Measurements from ENCODE around the gene HSP90AA1. TPM values are rescaled to one million over a fixed set of nuclear protein-coding genes. Genes with fewer than 3 reads are reported as not detected.
"Not testable (repeated sequence)": the region's sequence is repeated elsewhere in the genome, so short reads cannot be mapped to it uniquely, and the experiment has no call there.

Gene HSP90AA1
- total and polyA plus RNA-seq, 5 donors, result 381 to 731 (median 504) TPM

GRCh38 chr14:102117852-102118251 lies 31.0 kb upstream of the HSP90AA1 start:
- Histone ChIP-seq H3K27ac (ENCODE audit: low read length) (no peak overlapping the region), H3K4me1 (ENCODE audit: control insufficient read depth, insufficient read depth, low read length) (no peaks in the 10 kb centered on the region), H3K27me3 (ENCODE audit: control insufficient read depth, insufficient read depth) (no peaks in the 10 kb centered on the region), H3K4me3 (ENCODE audit: low read length) (no peak overlapping the region), H3K9me3 (ENCODE audit: control insufficient read depth, low read length) (no peaks in the 10 kb centered on the region)
- WGBS, result 92% methylated on average over 3 of the region's 3 CpGs
- no peak for DNase-seq
- no peak for ATAC-seq
- intact Hi-C loops (cut with DNase I), result no loop called here

DNA sequence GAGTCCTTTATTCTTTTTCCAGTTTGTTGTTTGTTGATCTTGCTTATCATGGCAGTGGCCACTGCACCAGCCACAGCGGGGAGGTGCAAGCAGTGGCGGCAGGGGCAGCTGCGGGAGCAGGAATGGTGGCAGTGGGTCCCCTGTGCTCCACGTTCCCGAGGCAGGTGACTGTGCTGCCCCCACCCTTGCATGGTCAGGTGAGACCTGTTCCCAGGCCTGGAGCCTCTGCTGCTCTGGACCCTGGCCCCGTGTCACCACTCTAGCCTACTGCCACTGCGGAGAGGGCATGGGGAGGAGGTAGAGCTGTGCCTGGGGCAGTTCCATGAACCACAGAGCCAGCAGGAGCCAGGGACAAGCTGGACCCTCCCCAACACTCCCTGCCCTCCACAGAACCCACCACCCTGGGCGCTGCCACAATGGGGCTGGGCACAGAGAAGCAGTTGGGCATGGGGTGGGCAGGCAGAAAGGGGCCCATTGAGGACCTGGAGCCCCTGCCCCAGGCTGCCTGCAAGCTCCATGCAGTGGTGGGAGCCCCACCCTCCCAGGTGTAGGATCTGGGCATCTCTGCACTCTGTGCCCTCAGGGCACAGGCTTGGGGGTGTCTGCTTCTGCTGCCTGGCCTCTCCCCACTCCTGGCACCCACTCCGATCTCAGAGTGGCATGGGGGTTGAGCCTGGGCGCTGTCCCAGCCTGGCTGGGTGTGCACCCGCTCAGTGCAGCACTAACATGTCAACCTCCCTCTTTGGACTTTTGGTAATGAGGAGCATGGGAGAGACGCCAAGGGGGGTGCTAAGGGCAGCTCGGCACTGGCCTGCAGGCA lies 29.7 kb upstream of the HSP90AA1 start:
- H3K4me3 ChIP-seq (ENCODE audit: low read length), result no peak overlapping the region
- 98% methylated on average over 13 of the region's 13 CpGs for WGBS
- H3K27ac ChIP-seq (ENCODE audit: low read length), result no peak overlapping the region
- DNase-seq (no peak), ATAC-seq (peak; percentile 16 to 29)
- intact Hi-C loops (cut with DNase I), result no loop called here
- no peaks in the 10 kb centered on the region for H3K9me3 ChIP-seq (ENCODE audit: control insufficient read depth, low read length)
- no peaks in the 10 kb centered on the region for H3K27me3 ChIP-seq (ENCODE audit: control insufficient read depth, insufficient read depth)
- no peaks in the 10 kb centered on the region for H3K4me1 ChIP-seq (ENCODE audit: control insufficient read depth, insufficient read depth, low read length)

DNA sequence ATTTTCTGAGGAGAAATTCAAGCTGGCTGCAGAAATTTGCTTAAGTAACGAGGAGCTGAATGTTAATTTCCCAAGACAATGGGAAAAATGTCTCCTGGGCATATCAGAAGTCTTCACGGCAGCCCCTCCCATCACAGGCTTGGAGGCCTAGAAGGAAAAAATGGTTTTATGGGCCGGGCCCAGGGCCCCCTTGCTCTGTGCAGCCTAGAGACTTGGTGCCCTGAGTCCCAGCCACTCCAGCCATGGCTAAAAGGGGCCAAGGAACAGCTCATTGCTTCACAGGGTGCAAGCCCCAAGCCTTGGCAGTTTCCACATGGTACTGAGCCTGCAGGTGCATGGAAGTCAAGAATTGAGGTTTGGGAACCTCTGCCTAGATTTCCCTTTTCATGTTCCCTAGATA lies 24.3 kb upstream of the HSP90AA1 start:
- Histone ChIP-seq H3K4me1 (ENCODE audit: control insufficient read depth, insufficient read depth, low read length) (no peaks in the 10 kb centered on the region), H3K27ac (ENCODE audit: low read length) (no peak overlapping the region), H3K27me3 (ENCODE audit: control insufficient read depth, insufficient read depth) (no peaks in the 10 kb centered on the region), H3K9me3 (ENCODE audit: control insufficient read depth, low read length) (no peaks in the 10 kb centered on the region), H3K4me3 (ENCODE audit: low read length) (no peak overlapping the region)
- WGBS, result 91% methylated on average over 3 of the region's 3 CpGs
- intact Hi-C loops (cut with DNase I), result no loop called here
- DNase-seq (no peak), ATAC-seq (no peak)

DNA sequence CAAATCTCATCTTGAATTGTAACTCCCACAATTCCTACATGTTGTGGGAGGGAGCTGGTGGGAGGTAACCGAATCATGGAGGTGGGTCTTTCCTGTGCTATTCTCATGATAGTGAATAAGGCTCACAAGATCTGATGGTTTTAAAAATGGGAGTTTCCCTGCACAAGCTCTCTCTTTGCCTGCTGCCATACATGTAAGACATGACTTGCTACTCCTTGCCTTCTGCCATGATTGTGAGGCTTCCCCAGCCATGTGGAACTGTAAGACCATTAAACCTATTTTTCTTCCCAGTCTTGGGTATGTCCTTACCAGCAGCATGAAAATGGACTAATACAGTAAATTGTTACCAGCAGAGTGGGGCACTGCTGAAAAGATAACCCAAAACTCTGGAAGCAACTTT lies 22.5 kb upstream of the HSP90AA1 start:
- H3K9me3 ChIP-seq (ENCODE audit: control insufficient read depth, low read length); H3K4me3 ChIP-seq (ENCODE audit: low read length); H3K27ac ChIP-seq (ENCODE audit: low read length); H3K4me1 ChIP-seq (ENCODE audit: control insufficient read depth, insufficient read depth, low read length); intact Hi-C loops (cut with DNase I); H3K27me3 ChIP-seq (ENCODE audit: control insufficient read depth, insufficient read depth); DNase-seq; ATAC-seq: not testable (repeated sequence)
- WGBS, result 94% methylated on average over 1 of the region's 1 CpG

DNA sequence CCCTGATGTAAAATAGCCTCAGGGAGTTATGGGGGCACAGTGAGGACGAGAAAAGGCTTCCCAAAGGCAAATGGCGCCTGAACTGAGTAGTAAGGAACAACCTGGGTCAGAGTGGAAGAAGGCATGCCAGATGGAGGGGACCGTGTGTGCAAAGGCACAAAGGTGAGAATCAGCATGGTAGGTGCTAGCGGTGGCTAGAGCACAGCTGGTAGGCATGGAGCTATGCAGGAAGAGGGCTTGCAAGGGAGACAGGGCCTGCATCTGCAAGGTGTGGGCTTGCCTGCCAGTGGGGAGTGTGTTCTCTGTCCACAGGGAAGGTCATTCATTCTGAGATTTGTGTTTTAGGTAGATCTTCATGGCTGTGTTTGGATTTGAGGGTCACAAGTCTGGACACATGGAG lies 18.5 kb upstream of the HSP90AA1 start:
- no peaks in the 10 kb centered on the region for H3K9me3 ChIP-seq (ENCODE audit: control insufficient read depth, low read length)
- H3K27ac ChIP-seq (ENCODE audit: low read length), result no peak overlapping the region
- ATAC-seq (no peak), DNase-seq (no peak)
- intact Hi-C loops (cut with DNase I), result no loop called here
- WGBS, result 77% methylated on average over 4 of the region's 4 CpGs
- H3K27me3 ChIP-seq (ENCODE audit: control insufficient read depth, insufficient read depth), result no peaks in the 10 kb centered on the region
- H3K4me1 ChIP-seq (ENCODE audit: control insufficient read depth, insufficient read depth, low read length), result no peaks in the 10 kb centered on the region
- H3K4me3 ChIP-seq (ENCODE audit: low read length), result no peak overlapping the region

DNA sequence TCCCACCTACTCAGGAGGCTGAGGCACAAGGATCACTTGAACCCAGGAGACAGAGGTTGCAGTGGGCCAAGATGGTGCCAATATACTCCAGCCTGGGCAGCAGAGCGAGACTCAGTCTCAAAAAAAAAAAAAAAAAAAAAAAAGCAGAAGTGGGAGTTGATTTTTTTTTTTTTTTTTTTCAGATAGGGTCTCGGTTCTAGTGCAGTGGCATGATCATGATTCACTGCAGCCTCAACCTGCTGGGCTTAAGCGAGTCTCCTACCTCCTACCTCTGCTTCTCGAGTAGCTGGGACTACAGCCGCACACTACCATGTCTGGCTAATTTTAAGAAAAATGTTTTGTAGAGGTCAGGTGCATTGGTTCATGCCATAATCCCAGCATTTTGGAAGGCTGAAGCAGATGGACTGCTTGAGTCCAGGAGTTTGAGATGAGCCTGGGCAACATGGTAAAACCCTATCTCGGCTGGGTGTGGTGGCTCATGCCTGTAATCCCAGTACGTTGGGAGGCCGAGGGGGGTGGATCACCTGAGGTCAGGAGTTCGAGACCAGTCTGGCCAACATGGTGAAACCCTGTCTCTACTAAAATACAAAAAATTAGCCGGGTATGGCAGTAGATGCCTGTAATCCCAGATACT lies 16.3 kb upstream of the HSP90AA1 start:
- Histone ChIP-seq H3K9me3 (ENCODE audit: control insufficient read depth, low read length) (no peaks in the 10 kb centered on the region), H3K27me3 (ENCODE audit: control insufficient read depth, insufficient read depth) (no peaks in the 10 kb centered on the region), H3K4me3 (ENCODE audit: low read length) (no peak overlapping the region), H3K4me1 (ENCODE audit: control insufficient read depth, insufficient read depth, low read length) (no peaks in the 10 kb centered on the region), H3K27ac (ENCODE audit: low read length) (no peak overlapping the region)
- intact Hi-C loops (cut with DNase I), result no loop called here
- WGBS, result 89% methylated on average over 10 of the region's 10 CpGs
- DNase-seq (no peak), ATAC-seq (no peak)

DNA sequence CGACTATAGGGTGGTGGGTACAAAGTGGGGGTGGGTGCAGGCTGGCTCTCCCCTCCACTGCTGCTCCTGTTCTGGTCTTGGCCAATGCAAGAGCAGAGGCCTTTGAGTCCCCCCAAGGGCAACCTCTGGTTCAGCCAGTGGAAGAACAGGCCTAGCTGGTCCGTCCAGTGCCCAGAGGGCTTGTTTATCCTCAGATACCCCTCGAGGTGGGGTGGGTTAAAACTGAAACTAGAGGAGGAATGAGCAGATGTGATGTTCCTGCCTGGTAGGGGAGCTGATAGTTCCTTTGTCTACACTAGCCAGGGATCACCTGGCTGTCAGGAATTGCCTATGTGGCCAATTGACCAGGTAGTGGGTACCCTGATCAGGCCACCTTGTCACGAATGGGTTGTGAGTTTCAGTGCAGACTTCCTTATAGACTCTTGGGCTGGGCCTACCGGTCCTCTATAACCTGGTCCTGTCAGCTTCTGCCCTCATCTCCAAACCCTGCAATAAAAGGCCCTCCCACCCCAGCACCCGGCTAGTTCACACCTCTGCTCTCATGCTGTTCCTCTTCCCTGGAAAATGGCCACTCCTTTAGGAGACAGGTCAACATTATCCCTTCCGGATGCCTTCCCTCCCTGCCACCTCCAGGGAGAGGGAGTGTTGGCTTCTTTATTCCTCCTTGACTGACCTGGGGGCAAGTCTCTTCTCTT lies 10.7 kb upstream of the HSP90AA1 start:
- no peaks in the 10 kb centered on the region for H3K9me3 ChIP-seq (ENCODE audit: control insufficient read depth, low read length)
- intact Hi-C loops (cut with DNase I), result loop anchor here in 2 of 4 donors (2.0 to 10.0 kb wide), 3 partner anchors 35 to 53 kb away; no protein-coding TSS in a partner anchor
- H3K27me3 ChIP-seq (ENCODE audit: control insufficient read depth, insufficient read depth), result no peaks in the 10 kb centered on the region
- 79% methylated on average over 7 of the region's 7 CpGs for WGBS
- DNase-seq (no peak), ATAC-seq (no peak)
- no peak overlapping the region for H3K4me3 ChIP-seq (ENCODE audit: low read length)
- H3K4me1 ChIP-seq (ENCODE audit: control insufficient read depth, insufficient read depth, low read length), result peaks cover 3% of the 10 kb centered on the region
- no peak overlapping the region for H3K27ac ChIP-seq (ENCODE audit: low read length)

GRCh38 chr14:102096569-102097188 lies 9.8 kb upstream of the HSP90AA1 start:
- Histone ChIP-seq H3K27ac (ENCODE audit: low read length) (no peak overlapping the region), H3K4me3 (ENCODE audit: low read length) (no peak overlapping the region), H3K4me1 (ENCODE audit: control insufficient read depth, insufficient read depth, low read length) (peaks cover 3% of the 10 kb centered on the region), H3K27me3 (ENCODE audit: control insufficient read depth, insufficient read depth) (no peaks in the 10 kb centered on the region), H3K9me3 (ENCODE audit: control insufficient read depth, low read length) (no peaks in the 10 kb centered on the region)
- DNase-seq (peak; percentile 89 to 96 (median 92)), ATAC-seq (peak; percentile 85 to 89)
- intact Hi-C loops (cut with DNase I), result loop anchor here in 2 of 4 donors (5.0 to 10.0 kb wide), 2 partner anchors 34 to 52 kb away; no protein-coding TSS in a partner anchor
- 30% methylated on average over 12 of the region's 12 CpGs for WGBS

DNA sequence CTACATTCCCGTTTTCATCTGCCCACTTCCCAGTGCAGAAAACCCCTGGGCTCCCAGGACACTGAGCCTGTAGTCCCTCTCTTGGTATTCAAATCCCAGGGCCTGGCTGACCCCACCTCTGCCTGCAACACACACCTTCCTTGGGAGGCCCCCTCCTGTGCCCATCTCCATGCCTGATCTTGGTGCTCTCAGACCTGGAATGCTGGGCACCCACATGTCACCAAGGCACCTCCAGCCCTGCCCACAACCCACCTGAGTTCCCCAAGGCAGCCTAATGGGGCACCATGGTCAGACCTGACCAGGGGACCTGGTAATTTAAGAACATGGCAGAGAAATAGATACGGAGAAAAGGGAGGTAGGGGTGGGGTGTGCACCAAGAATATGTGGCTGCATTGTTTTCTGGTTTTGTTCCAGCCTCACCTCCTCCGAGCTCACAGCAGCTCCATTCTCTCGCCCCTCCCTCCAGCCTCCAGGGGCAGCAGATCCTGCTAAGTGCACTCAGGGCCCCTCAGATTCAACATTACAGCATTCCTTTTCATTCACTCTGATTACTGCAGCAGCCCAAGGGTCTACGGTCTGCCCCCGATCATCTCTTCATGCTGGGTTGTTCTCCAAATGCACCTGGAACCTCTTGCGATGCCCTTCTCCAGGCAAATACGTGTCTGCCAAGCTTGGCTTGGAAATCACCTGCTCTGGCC lies 9.2 kb upstream of the HSP90AA1 start:
- no peak overlapping the region for H3K27ac ChIP-seq (ENCODE audit: low read length)
- WGBS, result 50% methylated on average over 8 of the region's 8 CpGs
- H3K4me3 ChIP-seq (ENCODE audit: low read length), result no peak overlapping the region
- DNase-seq (no peak), ATAC-seq (peak; percentile 26 to 42)
- intact Hi-C loops (cut with DNase I), result loop anchor here in 2 of 4 donors (5.0 to 10.0 kb wide), 2 partner anchors 34 to 51 kb away; no protein-coding TSS in a partner anchor
- H3K9me3 ChIP-seq (ENCODE audit: control insufficient read depth, low read length), result no peaks in the 10 kb centered on the region
- H3K4me1 ChIP-seq (ENCODE audit: control insufficient read depth, insufficient read depth, low read length), result peaks cover 3% of the 10 kb centered on the region
- no peaks in the 10 kb centered on the region for H3K27me3 ChIP-seq (ENCODE audit: control insufficient read depth, insufficient read depth)

DNA sequence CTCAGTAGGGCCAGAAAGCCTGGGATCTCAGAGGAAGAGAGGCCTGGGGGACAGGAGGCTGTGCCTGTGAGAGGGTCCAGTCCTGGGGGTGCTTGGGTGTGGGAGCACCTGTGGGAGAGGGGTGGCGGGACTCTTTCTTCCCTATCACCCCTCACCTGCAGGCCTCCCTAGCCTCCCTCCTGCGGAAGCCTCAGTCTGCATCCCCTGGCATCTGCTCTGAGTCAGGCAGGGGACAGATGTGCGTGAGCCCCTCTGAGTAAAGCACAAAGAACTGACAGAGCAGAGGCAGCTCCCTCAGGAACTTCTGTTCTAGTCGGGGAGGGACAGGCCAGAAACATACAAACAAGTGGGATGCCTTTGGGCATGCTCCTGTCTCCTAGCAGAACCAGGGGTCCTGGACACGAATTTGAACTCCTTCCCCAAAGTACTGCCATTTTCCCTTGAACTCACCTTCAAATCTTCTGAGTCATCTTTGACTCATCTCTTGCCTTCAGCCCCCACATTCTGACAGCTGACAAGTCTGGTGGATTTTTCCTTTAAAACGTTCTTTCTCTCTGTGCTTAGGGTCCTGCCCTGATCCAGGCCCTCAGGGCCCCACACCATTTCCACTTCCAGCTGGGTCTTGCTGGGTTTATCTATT lies 8.5 kb upstream of the HSP90AA1 start:
- ATAC-seq, result no peak
- WGBS, result 86% methylated on average over 6 of the region's 6 CpGs
- H3K4me1 ChIP-seq (ENCODE audit: control insufficient read depth, insufficient read depth, low read length), result peaks cover 3% of the 10 kb centered on the region
- no peak overlapping the region for H3K27ac ChIP-seq (ENCODE audit: low read length)
- H3K4me3 ChIP-seq (ENCODE audit: low read length), result no peak overlapping the region
- no peak for DNase-seq
- intact Hi-C loops (cut with DNase I), result loop anchor here in 2 of 4 donors (5.0 to 10.0 kb wide), 2 partner anchors 33 to 51 kb away; no protein-coding TSS in a partner anchor
- H3K27me3 ChIP-seq (ENCODE audit: control insufficient read depth, insufficient read depth), result no peaks in the 10 kb centered on the region
- no peaks in the 10 kb centered on the region for H3K9me3 ChIP-seq (ENCODE audit: control insufficient read depth, low read length)

All from right cardiac atrium (tissue), 5 donors.